Measurements from ENCODE around the gene ELOVL3.

- TF ChIP-seq POLR2A (IDR thresholded peaks at IDR 0.05; ENCODE audit: low read length) (no peak), GATA1 (IDR thresholded peaks at IDR 0.05; ENCODE audit: low read depth, low read length) (no peak)
These were observed 4.3 kb downstream of the ELOVL3 start for GRCh38 chr10:102230264-102230860.

All from erythroblast (primary cell).